ENCODE data around the gene SELL. TPM values are rescaled to one million over a fixed set of nuclear protein-coding genes. Genes with fewer than 3 reads are reported as not detected.

SELL gene
- total and polyA plus RNA-seq, 10 of the 15 experiments (the other 5 are each of a cell fraction or from before 2014, with no cell fraction given) = 31.8 to 66.0 (median 50.9) TPM

DNA sequence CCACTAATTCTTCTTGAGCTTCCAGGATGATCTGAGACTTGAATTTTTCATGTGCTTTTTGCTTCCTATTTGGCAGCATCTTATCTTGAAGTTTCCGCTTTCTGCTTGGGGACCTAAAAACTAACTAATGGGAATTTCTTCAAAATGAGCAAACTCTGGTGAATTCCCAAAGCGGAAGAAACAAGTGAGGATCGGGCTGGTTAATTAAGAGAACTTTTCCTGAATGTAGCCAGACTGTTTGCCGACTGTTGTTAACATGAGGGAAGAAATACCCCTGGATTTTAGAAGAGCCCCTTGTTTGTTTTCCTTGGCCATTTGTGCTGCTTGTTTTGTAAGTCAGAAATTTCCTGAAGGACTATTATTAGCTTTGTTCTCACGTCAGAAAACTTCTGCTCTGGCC lies 28.6 kb upstream of the SELL start (continued):
- TF ChIP-seq, protein P1, sequence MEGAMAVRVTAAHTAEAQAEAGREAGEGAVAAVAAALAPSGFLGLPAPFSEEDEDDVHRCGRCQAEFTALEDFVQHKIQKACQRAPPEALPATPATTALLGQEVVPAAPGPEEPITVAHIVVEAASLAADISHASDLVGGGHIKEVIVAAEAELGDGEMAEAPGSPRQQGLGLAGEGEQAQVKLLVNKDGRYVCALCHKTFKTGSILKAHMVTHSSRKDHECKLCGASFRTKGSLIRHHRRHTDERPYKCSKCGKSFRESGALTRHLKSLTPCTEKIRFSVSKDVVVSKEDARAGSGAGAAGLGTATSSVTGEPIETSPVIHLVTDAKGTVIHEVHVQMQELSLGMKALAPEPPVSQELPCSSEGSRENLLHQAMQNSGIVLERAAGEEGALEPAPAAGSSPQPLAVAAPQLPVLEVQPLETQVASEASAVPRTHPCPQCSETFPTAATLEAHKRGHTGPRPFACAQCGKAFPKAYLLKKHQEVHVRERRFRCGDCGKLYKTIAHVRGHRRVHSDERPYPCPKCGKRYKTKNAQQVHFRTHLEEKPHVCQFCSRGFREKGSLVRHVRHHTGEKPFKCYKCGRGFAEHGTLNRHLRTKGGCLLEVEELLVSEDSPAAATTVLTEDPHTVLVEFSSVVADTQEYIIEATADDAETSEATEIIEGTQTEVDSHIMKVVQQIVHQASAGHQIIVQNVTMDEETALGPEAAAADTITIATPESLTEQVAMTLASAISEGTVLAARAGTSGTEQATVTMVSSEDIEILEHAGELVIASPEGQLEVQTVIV (IDR thresholded peaks at IDR 0.05; ENCODE audit: borderline replicate concordance, partially characterized antibody) = no peak

DNA sequence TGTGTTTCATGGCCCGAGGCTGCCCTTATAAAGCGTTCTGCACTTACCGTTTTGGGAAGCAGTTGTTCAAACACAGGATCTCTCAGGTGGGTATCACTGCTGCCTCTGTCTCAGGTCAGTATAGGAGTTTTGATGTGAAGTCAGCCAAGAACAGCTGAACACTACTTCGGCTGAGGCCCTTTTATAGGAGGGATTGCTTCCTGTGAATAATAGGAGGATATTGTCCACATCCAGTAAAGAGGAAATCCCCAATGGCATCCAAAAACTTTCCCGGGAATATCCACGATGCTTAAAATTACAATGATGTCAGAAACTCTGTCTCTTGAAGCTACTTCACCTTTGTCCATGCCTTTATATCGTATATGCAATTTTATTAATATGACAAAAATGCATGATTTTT lies 22.5 kb upstream of the SELL start, which contains the start of gene SELE:
TSS of gene SELE (minus strand) at position 156 of the 400 bp plus-strand sequence. CDS start 467 bp downstream, outside the sequence.
- ATAC-seq = no peak
- RAD21 ChIA-PET (ENCODE audit: unreplicated experiment) = no interaction called here
- CTCF ChIA-PET = interaction anchor here (1.0 to 1.1 kb wide), 2 partner anchors 22 to 132 kb away, joined by 3 to 4 read pairs; no protein-coding TSS in a partner anchor

More for the DNA sequence above, 22.5 kb upstream of the SELL start, which contains the start of gene SELE:
- Histone ChIP-seq H3K9me3 (replicated peaks; ENCODE audit: control insufficient read depth, insufficient read depth, low read length) (no peaks in the 10 kb centered on the region), H3K9ac (ENCODE audit: control insufficient read depth, insufficient read depth, low read length) (no peak within 1 kb of the TSS), H3K4me2 (ENCODE audit: control insufficient read depth, insufficient read depth) (no peak within 1 kb of the TSS), H3K36me3 (ENCODE audit: control insufficient read depth in 2 of 2, insufficient read depth in 2 of 2, low read length in 1 of 2) (no peaks in the 10 kb centered on the region), H3K4me3 (no peak within 1 kb of the TSS), H3K27ac (ENCODE audit: control insufficient read depth, insufficient read depth) (no peak within 1 kb of the TSS), H3K79me2 (ENCODE audit: control insufficient read depth, insufficient read depth, low read length) (no peaks in the 10 kb centered on the region), H3K4me1 (ENCODE audit: control insufficient read depth, insufficient read depth, low read length) (no peaks in the 10 kb centered on the region), H3K27me3 (replicated peaks in 1 of 2; ENCODE audit: control insufficient read depth in 2 of 2, insufficient read depth in 2 of 2, low read length in 1 of 2) (peaks cover 0 to 4% of the 10 kb centered on the region in 2 experiments; a peak in 2 of 4 replicates), H2AFZ (ENCODE audit: control insufficient read depth, low read depth, low read length) (no peak within 1 kb of the TSS), H4K20me1 (ENCODE audit: control insufficient read depth, insufficient read depth) (no peaks in the 10 kb centered on the region)
- FAIRE-seq (no peak), DNase-seq (ENCODE audit: low read depth, low spot score) (no peak)
- ChIA-PET SMC1A (ENCODE audit: uncharacterized antibody, unreplicated experiment) (interaction anchor here (1.0 kb wide), 1 partner anchor 8 kb away, joined by 3 read pairs; no protein-coding TSS in a partner anchor), POLR2A (no interaction called here)
- 67% methylated on average over 7 of the region's 7 CpGs for WGBS (ENCODE audit: insufficient coverage, insufficient replicate concordance, low lambda C conversion rate, missing lambda C conversion rate)
- no TSS peak for BruUV-seq (replicated peaks)
- intact Hi-C loops (cut with micrococcal nuclease; ENCODE audit: unreplicated experiment) = no loop called here
- in situ Hi-C loops (cut with MboI) = no loop called here
- TF ChIP-seq YBX1 (IDR thresholded peaks at IDR 0.05) = no peak
- no peak for TF ChIP-seq ZZZ3 (IDR thresholded peaks at IDR 0.05; ENCODE audit: control insufficient read depth, insufficient read length, low read depth)
- TF ChIP-seq, protein P2, sequence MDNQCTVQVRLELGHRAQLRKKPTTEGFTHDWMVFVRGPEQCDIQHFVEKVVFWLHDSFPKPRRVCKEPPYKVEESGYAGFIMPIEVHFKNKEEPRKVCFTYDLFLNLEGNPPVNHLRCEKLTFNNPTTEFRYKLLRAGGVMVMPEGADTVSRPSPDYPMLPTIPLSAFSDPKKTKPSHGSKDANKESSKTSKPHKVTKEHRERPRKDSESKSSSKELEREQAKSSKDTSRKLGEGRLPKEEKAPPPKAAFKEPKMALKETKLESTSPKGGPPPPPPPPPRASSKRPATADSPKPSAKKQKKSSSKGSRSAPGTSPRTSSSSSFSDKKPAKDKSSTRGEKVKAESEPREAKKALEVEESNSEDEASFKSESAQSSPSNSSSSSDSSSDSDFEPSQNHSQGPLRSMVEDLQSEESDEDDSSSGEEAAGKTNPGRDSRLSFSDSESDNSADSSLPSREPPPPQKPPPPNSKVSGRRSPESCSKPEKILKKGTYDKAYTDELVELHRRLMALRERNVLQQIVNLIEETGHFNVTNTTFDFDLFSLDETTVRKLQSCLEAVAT (IDR thresholded peaks at IDR 0.05) = no peak
- TF ChIP-seq NFYB (IDR thresholded peaks at IDR 0.05; ENCODE audit: insufficient read depth, low read depth, low read length) = no peak
- TF ChIP-seq TARDBP (IDR thresholded peaks at IDR 0.05; ENCODE audit: borderline replicate concordance) = no peak
- TF ChIP-seq IKZF2 (IDR thresholded peaks at IDR 0.05) = no peak
- TF ChIP-seq STAT1 (conservative IDR thresholded peaks at IDR 0.05) = no peak
- TF ChIP-seq, protein P3, sequence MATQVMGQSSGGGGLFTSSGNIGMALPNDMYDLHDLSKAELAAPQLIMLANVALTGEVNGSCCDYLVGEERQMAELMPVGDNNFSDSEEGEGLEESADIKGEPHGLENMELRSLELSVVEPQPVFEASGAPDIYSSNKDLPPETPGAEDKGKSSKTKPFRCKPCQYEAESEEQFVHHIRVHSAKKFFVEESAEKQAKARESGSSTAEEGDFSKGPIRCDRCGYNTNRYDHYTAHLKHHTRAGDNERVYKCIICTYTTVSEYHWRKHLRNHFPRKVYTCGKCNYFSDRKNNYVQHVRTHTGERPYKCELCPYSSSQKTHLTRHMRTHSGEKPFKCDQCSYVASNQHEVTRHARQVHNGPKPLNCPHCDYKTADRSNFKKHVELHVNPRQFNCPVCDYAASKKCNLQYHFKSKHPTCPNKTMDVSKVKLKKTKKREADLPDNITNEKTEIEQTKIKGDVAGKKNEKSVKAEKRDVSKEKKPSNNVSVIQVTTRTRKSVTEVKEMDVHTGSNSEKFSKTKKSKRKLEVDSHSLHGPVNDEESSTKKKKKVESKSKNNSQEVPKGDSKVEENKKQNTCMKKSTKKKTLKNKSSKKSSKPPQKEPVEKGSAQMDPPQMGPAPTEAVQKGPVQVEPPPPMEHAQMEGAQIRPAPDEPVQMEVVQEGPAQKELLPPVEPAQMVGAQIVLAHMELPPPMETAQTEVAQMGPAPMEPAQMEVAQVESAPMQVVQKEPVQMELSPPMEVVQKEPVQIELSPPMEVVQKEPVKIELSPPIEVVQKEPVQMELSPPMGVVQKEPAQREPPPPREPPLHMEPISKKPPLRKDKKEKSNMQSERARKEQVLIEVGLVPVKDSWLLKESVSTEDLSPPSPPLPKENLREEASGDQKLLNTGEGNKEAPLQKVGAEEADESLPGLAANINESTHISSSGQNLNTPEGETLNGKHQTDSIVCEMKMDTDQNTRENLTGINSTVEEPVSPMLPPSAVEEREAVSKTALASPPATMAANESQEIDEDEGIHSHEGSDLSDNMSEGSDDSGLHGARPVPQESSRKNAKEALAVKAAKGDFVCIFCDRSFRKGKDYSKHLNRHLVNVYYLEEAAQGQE (IDR thresholded peaks at IDR 0.05; ENCODE audit: low read depth, low read length) = no peak
- no peak for TF ChIP-seq SUZ12 (IDR thresholded peaks at IDR 0.05; ENCODE audit: unreplicated experiment)
- no peak for TF ChIP-seq STAT3 (IDR thresholded peaks at IDR 0.05; ENCODE audit: low read depth, low read length)
- TF ChIP-seq HDAC2 (IDR thresholded peaks at IDR 0.05) = no peak

All from GM12878 (cell line).